Aorta (tissue), 5 donors: ENCODE measurements around the gene LAMA5. TPM values are rescaled to one million over a fixed set of nuclear protein-coding genes. Genes with fewer than 3 reads are reported as not detected.

Experiments
- ATAC-seq: fragments of 200-7000 bp; cut with Tn5 transposase; one replicate; pipeline ENCODE4 v1.9.1; 2022; ENCODE audit warnings: moderate library complexity; ENCODE audit not compliant: low FRiP score
- DNase-seq, 2 donors: peaks; one replicate each; pipeline ENCODE4 v3.0.0-alpha.2; 2020
- H3K27ac ChIP-seq, 2 donors: one replicate each; pipeline ENCODE4 v1.5.1; 2013; ENCODE audit warnings: low read length in 2 of 2, mild to moderate bottlenecking in 2 of 2, moderate library complexity in 2 of 2, control low read depth in 1 of 2, inconsistent platforms in 1 of 2, low read depth in 1 of 2
- H3K27me3 ChIP-seq, 2 donors: one replicate each; pipeline ENCODE4 v1.6.1; 2013; ENCODE audit warnings: control low read depth in 1 of 2, low read length in 1 of 2, mild to moderate bottlenecking in 1 of 2, moderate library complexity in 1 of 2; ENCODE audit not compliant: insufficient read depth in 2 of 2, control insufficient read depth in 1 of 2
- H3K36me3 ChIP-seq, 2 donors: one replicate each; pipeline ENCODE4 v1.6.1; 2013; ENCODE audit warnings: control low read depth in 1 of 2, low read length in 1 of 2, mild to moderate bottlenecking in 1 of 2; ENCODE audit not compliant: insufficient read depth in 2 of 2, control insufficient read depth in 1 of 2
- H3K4me1 ChIP-seq, 2 donors: one replicate each; pipeline ENCODE4 v1.6.1; 2013; ENCODE audit warnings: low read length in 2 of 2, control low read depth in 1 of 2, mild to moderate bottlenecking in 1 of 2, moderate library complexity in 1 of 2; ENCODE audit not compliant: insufficient read depth in 2 of 2, control insufficient read depth in 1 of 2
- H3K4me3 ChIP-seq, 2 donors: one replicate each; pipeline ENCODE4 v1.5.1; 2013; ENCODE audit warnings: low read length in 2 of 2, control low read depth in 1 of 2, mild to moderate bottlenecking in 1 of 2
- H3K9me3 ChIP-seq: one replicate; pipeline ENCODE4 v1.6.1; 2013; ENCODE audit warnings: mild to moderate bottlenecking, low read length; ENCODE audit not compliant: control insufficient read depth
- WGBS, 2 donors: extraction: QIAGEN DNeasy Blood & Tissue Kit; methylation state at CpG; one replicate each; pipeline ENCODE4 v1.1.7; 2013; 5-methylcytosine and 5-hydroxymethylcytosine counted together
- intact Hi-C, 2 donors: fragments of 100-400 bp; cut with DNase I; formaldehyde crosslinking; loops; one replicate each; pipeline versions ENCODE4 v1.14.2 to v1.15.0; 2022
- microRNA-seq, 2 donors: library from miRNA; unstranded; fragments of <30 nt; microRNA quantifications; one replicate each; pipeline ENCODE4 v1.2.0, GENCODE V29; 2020
- polyA plus RNA-seq, 2 donors: library from polyadenylated mRNA; stranded (reverse); fragments of 200-250 nt; gene quantifications; one replicate each; pipeline ENCODE4 v1.2.3, GENCODE V29; 2013
- total RNA-seq, 2 donors: library from RNA; stranded (reverse); fragmentation: NEBNext Ultra II Directional; extraction: Animal tissue kit (Norgen Biotek cat#: 25700); gene quantifications; one replicate each; pipeline ENCODE4 v1.2.1, GENCODE V29; 2021
- donor health status: healthy with polysubstance abuse.
- donor health status: Bipolar disorder and iron deficiency.
- donor health status: DM: no; HTN: no; CAD: no.
- donor health status: DM: no; HTN: no; CAD: no.
- donor health status: DM: yes; HTN: yes; CAD: no.

LAMA5 gene
- total and polyA plus RNA-seq, 4 donors = 52.2 to 395 (median 353) TPM

DNA sequence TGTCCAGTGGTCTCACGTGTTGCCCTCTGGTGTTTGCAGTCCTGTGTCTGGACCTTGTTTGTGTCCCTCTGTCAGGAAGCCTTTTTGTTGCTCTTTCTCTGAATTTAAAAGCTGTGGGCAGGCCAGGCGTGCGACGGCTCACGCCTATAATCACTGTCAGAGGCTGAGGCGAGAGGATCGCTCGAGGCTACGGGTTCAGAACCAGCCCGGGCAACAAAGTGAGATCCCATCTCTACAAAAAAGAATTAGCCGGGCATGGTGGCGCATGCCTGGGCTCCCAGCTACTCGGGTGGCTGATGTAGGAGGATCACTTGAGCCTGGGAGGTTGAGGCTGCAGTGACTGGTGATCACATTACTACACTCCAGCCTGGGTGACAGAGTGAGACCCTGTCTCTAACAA is 100.3 kb downstream of the LAMA5 start:
- no peak for DNase-seq
- Histone ChIP-seq H3K27ac (no peak overlapping the region), H3K27me3 (no peaks in the 10 kb centered on the region), H3K4me3 (no peak overlapping the region), H3K4me1 (no peaks in the 10 kb centered on the region), H3K9me3 (no peaks in the 10 kb centered on the region), H3K36me3 (peaks cover 0 to 3% of the 10 kb centered on the region in 2 donors)
- no peak for ATAC-seq
- 95 to 97% methylated on average over 13 of the region's 13 CpGs for WGBS, 2 donors
- intact Hi-C loops = no loop called here

DNA sequence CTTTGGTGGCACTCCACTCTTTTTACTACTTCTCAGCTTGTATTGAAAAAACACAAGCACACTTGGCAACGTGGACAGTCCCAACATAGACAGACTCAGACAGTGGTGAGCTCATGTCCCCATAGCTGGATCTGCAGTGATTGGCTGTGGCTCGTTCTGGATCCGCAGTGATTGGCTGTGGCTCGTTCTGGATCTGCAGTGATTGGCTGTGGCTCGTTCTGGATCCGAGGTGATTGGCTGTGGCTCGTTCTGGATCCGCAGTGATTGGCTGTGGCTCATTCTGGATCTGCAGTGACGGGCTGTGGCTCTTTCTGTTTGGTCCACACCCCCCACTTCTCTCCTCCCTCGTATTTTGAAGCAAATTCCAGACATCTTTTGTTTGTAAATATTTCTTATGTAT is 100.8 kb downstream of the LAMA5 start:
- 86 to 87% methylated on average over 10 of the region's 10 CpGs for WGBS, 2 donors
- intact Hi-C loops = no loop called here
- no peak for DNase-seq
- no peaks in the 10 kb centered on the region for H3K27me3 ChIP-seq
- H3K4me1 ChIP-seq = no peaks in the 10 kb centered on the region
- peaks cover 0 to 3% of the 10 kb centered on the region in 2 donors for H3K36me3 ChIP-seq
- ATAC-seq = no peak
- H3K9me3 ChIP-seq = no peaks in the 10 kb centered on the region
- H3K4me3 ChIP-seq = no peak overlapping the region
- H3K27ac ChIP-seq = no peak overlapping the region

DNA sequence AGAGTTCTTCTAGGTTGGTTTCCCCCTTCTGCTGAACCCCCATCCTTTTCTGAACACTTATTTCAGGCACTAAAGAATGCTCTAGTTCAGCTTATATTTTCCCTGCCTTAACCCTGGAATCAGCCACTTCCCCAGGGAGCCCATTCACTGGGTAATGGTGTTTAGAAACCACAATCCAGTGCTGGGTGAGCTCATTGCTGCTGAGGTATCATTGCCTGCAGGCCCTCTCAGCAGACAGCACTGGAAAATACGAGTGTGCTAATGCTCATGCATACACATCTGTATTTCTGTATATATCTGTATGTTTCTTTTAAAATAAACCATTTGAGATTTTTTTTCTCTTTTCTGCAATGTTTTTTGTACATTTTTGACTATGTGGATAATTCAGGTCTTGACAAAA is 101.7 kb downstream of the LAMA5 start:
- Histone ChIP-seq H3K4me1 (no peaks in the 10 kb centered on the region), H3K9me3 (no peaks in the 10 kb centered on the region), H3K27me3 (no peaks in the 10 kb centered on the region), H3K36me3 (peaks cover 0 to 3% of the 10 kb centered on the region in 2 donors), H3K4me3 (no peak overlapping the region), H3K27ac (no peak overlapping the region)
- ATAC-seq (no peak), DNase-seq (no peak)
- 97 to 98% methylated on average over 1 of the region's 1 CpG for WGBS, 2 donors
- intact Hi-C loops = no loop called here

DNA sequence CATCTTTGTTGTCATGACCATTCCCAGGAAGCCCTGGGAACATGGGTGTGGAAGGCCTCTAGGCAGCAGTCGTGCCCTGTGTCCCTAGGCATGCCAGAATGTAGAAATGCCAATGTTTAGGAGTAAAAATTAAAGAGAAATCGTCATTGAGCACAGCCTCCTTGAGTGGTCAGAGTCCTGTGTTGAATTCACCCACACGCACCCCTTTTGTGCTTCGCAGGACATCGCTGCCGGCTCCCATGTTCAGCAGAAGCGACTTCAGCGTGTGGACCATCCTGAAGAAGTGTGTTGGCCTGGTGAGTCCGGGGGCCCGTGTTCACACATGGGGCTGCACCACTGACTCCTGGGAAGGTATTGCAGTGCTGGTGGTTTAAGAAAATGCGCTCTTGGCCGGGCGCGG is 103.7 kb downstream of the LAMA5 start:
- peaks cover 0 to 3% of the 10 kb centered on the region in 2 donors for H3K36me3 ChIP-seq
- no peak for ATAC-seq
- H3K27me3 ChIP-seq = no peaks in the 10 kb centered on the region
- WGBS, 2 donors = 95 to 96% methylated on average over 14 of the region's 14 CpGs
- no peaks in the 10 kb centered on the region for H3K9me3 ChIP-seq
- H3K4me1 ChIP-seq = no peaks in the 10 kb centered on the region
- DNase-seq = no peak
- H3K4me3 ChIP-seq = no peak overlapping the region
- no peak overlapping the region for H3K27ac ChIP-seq
- intact Hi-C loops = no loop called here

DNA sequence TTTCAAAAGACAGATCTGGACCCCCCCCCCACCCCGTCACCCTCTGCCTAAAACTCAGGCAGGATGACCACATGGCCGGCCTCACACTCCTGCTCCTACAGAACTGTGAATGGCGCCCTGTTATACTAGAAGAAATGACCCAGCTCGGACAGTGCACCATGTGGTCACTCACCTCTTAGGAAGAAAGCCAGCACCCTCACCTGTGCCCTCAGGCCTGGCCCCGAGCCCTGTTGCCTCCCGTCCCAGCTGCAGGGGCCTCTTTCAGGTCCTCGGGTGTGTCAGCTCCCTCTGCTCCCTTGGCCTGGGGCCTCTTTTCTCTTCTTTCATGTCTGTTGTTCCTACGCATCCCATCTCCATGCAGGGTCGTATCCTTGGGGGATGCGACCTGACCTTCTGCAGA is 105.0 kb downstream of the LAMA5 start:
- 93% methylated on average over 10 of the region's 10 CpGs for WGBS, 2 donors
- no peak overlapping the region for H3K4me3 ChIP-seq
- H3K9me3 ChIP-seq = no peaks in the 10 kb centered on the region
- intact Hi-C loops = no loop called here
- ATAC-seq (no peak), DNase-seq (no peak)
- H3K27me3 ChIP-seq = no peaks in the 10 kb centered on the region
- H3K4me1 ChIP-seq = no peaks in the 10 kb centered on the region
- H3K27ac ChIP-seq = no peak overlapping the region
- H3K36me3 ChIP-seq = peaks cover 0 to 3% of the 10 kb centered on the region in 2 donors

DNA sequence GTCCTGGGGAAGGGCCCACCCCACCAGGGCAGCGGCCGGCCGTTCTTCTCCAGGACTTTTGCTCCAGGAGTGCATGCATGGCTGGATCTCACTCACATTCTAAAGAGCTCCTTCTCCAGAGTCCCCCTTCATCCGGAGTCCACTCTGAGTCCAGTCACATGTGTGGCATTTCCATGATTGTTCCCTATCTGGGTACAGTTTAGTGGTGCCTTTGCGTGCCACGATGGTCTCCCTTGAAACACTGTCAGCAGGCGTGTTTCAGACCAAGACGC is 107.9 kb downstream of the LAMA5 start:
- Histone ChIP-seq H3K36me3 (peaks cover 0 to 2% of the 10 kb centered on the region in 2 donors), H3K4me1 (no peaks in the 10 kb centered on the region), H3K9me3 (no peaks in the 10 kb centered on the region), H3K27ac (no peak overlapping the region), H3K27me3 (no peaks in the 10 kb centered on the region), H3K4me3 (no peak overlapping the region)
- 88 to 90% methylated on average over 8 of the region's 8 CpGs for WGBS, 2 donors
- DNase-seq = no peak
- ATAC-seq = no peak
- intact Hi-C loops = no loop called here

Small RNAs within 50 kb of the gene (microRNA-seq; reads per million reads assigned to microRNA genes)
- 0 to 1.2 reads per million in 2 donors for gene MIR4758

Other genes starting within 250 kb of the LAMA5 start
- gene LSM14B, start 244.8 kb downstream of the LAMA5 start, total RNA-seq = 10 to 100 TPM; 25.0 to 29.5 TPM
- 10 to 100 TPM; 14.5 to 14.8 TPM for gene LSM14B, start 244.8 kb downstream of the LAMA5 start, polyA plus RNA-seq
- 100 to 1,000 TPM; 136 to 176 TPM for gene PSMA7, start 223.9 kb downstream of the LAMA5 start, total RNA-seq
- gene PSMA7, start 223.9 kb downstream of the LAMA5 start, polyA plus RNA-seq = 100 to 1,000 TPM; 235 to 259 TPM
- 10 to 100 TPM; 12.1 to 19.1 TPM for gene SS18L1, start 223.5 kb downstream of the LAMA5 start, total RNA-seq
- gene SS18L1, start 223.5 kb downstream of the LAMA5 start, polyA plus RNA-seq = 10 to 100 TPM in 1 of 2 donors, 1 to 10 TPM in 1; 4.9 to 10.1 TPM
- gene MTG2, start 184.3 kb downstream of the LAMA5 start, total RNA-seq = 10 to 100 TPM; 24.6 to 33.3 TPM
- gene MTG2, start 184.3 kb downstream of the LAMA5 start, polyA plus RNA-seq = 10 to 100 TPM in 1 of 2 donors, 1 to 10 TPM in 1; 5.3 to 55.3 TPM
- not detected for gene HRH3, start 147.0 kb downstream of the LAMA5 start, total RNA-seq
- gene HRH3, start 147.0 kb downstream of the LAMA5 start, polyA plus RNA-seq = not detected
- 10 to 100 TPM; 58.0 to 71.3 TPM for gene OSBPL2, start 128.8 kb downstream of the LAMA5 start, total RNA-seq
- gene OSBPL2, start 128.8 kb downstream of the LAMA5 start, polyA plus RNA-seq = 10 to 100 TPM; 16.2 to 27.8 TPM
- gene ADRM1, start 64.3 kb downstream of the LAMA5 start, total RNA-seq = 10 to 100 TPM; 56.1 to 61.8 TPM
- gene ADRM1, start 64.3 kb downstream of the LAMA5 start, polyA plus RNA-seq = 10 to 100 TPM; 41.4 to 80.9 TPM
- 1,000 to 10,000 TPM in 1 of 2 donors, 100 to 1,000 TPM in 1; 965 to 1,002 TPM for gene RPS21, start 19.8 kb upstream of the LAMA5 start, total RNA-seq
- gene RPS21, start 19.8 kb upstream of the LAMA5 start, polyA plus RNA-seq = 1,000 to 10,000 TPM; 4,520 to 6,824 TPM
- 1 to 10 TPM; 3.0 to 4.2 TPM for gene CABLES2, start 40.0 kb upstream of the LAMA5 start, total RNA-seq
- 1 to 10 TPM; 1.8 to 2.1 TPM for gene CABLES2, start 40.0 kb upstream of the LAMA5 start, polyA plus RNA-seq
- gene RBBP8NL, start 60.2 kb upstream of the LAMA5 start, total RNA-seq = not detected
- 1 to 10 TPM in 1 of 2 donors, not detected in 1; 1.6 TPM for gene RBBP8NL, start 60.2 kb upstream of the LAMA5 start, polyA plus RNA-seq
- 1 to 10 TPM in 1 of 2 donors, under 1 TPM in 1; 0.16 to 1.6 TPM for gene GATA5, start 108.7 kb upstream of the LAMA5 start, total RNA-seq
- gene GATA5, start 108.7 kb upstream of the LAMA5 start, polyA plus RNA-seq = 1 to 10 TPM in 1 of 2 donors, under 1 TPM in 1; 0.28 to 3.5 TPM